ENCODE measurements around the gene PLD2.

- TF ChIP-seq, protein P1, sequence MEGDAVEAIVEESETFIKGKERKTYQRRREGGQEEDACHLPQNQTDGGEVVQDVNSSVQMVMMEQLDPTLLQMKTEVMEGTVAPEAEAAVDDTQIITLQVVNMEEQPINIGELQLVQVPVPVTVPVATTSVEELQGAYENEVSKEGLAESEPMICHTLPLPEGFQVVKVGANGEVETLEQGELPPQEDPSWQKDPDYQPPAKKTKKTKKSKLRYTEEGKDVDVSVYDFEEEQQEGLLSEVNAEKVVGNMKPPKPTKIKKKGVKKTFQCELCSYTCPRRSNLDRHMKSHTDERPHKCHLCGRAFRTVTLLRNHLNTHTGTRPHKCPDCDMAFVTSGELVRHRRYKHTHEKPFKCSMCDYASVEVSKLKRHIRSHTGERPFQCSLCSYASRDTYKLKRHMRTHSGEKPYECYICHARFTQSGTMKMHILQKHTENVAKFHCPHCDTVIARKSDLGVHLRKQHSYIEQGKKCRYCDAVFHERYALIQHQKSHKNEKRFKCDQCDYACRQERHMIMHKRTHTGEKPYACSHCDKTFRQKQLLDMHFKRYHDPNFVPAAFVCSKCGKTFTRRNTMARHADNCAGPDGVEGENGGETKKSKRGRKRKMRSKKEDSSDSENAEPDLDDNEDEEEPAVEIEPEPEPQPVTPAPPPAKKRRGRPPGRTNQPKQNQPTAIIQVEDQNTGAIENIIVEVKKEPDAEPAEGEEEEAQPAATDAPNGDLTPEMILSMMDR (IDR thresholded peaks at IDR 0.05), result no peak
- no peak for TF ChIP-seq EZH2 (IDR thresholded peaks at IDR 0.05; ENCODE audit: borderline replicate concordance, insufficient read depth, low read depth, low read length, poor library complexity, severe bottlenecking)
Measured at GRCh38 chr17:4854111-4854681, 47.2 kb downstream of the PLD2 start.

Measured in B cell (primary cell).